GM18499 (cell line): ENCODE results near the gene STAB1.

Source experiments
- ATAC-seq: cut with Tn5 transposase; IDR thresholded peaks from one replicate; pipeline ENCODE4 v1.9.1; 2021; ENCODE audit warnings: moderate number of reproducible peaks; ENCODE audit not compliant: insufficient read depth, unreplicated experiment

Gene STAB1

GRCh38 chr3:52502808-52503350 lies 7.7 kb downstream of the STAB1 start:
- no peak for ATAC-seq

GRCh38 chr3:52503788-52504424 lies 8.8 kb downstream of the STAB1 start:
- no peak for ATAC-seq

- ATAC-seq: no peak
Observed at GRCh38 chr3:52504977-52505376, 9.8 kb downstream of the STAB1 start.

GRCh38 chr3:52506266-52506966 lies 11.3 kb downstream of the STAB1 start:
- ATAC-seq: no peak

- ATAC-seq: no peak
Observed at GRCh38 chr3:52507359-52507758, 12.2 kb downstream of the STAB1 start.

GRCh38 chr3:52509753-52510328 lies 14.7 kb downstream of the STAB1 start:
- no peak for ATAC-seq

- no peak for ATAC-seq
Observed at GRCh38 chr3:52511509-52511908, 16.4 kb downstream of the STAB1 start.

GRCh38 chr3:52512105-52512504 lies 17.0 kb downstream of the STAB1 start:
- ATAC-seq: no peak

- ATAC-seq: no peak
Observed at GRCh38 chr3:52512727-52513126, 17.6 kb downstream of the STAB1 start.

- ATAC-seq: no peak
Observed at GRCh38 chr3:52513281-52513680, 18.1 kb downstream of the STAB1 start.

GRCh38 chr3:52514576-52514975 lies 19.4 kb downstream of the STAB1 start:
- ATAC-seq: no peak

- ATAC-seq: no peak
Observed at GRCh38 chr3:52515192-52515591, 20.1 kb downstream of the STAB1 start.

- ATAC-seq: no peak
Observed at GRCh38 chr3:52516509-52517195, 21.5 kb downstream of the STAB1 start.

GRCh38 chr3:52517796-52518722 lies 22.9 kb downstream of the STAB1 start:
- no peak for ATAC-seq

GRCh38 chr3:52518723-52519444 lies 23.7 kb downstream of the STAB1 start:
- no peak for ATAC-seq

GRCh38 chr3:52519445-52520140 lies 24.5 kb downstream of the STAB1 start:
- ATAC-seq: no peak

- ATAC-seq: no peak
Observed at GRCh38 chr3:52520141-52520667, 25.1 kb downstream of the STAB1 start.

- ATAC-seq: no peak
Observed at GRCh38 chr3:52520716-52521487, 25.8 kb downstream of the STAB1 start.
